ENCODE measurements around the gene ATP8B4.

ATP8B4 gene

DNA sequence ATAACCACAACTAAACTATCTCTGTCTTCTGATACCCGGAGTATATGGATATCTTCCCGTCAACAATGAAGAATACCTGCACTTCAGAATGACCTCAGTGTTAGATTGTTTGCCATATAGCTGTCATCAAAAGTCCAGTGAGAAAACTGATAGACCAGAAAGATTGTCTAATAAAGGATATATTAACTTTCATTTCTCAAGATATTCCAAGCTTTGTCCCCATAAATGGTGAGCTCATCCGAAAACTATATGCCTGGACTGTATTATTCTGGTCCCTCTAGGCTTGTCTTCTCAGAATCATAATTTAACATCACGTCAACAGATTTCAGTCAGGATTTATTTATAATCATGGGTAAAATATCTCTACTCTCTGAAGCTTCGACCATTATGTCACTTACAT lies 100.5 kb downstream of the ATP8B4 start:
- Histone ChIP-seq H3K4me3 (ENCODE audit: low read length, poor library complexity, severe bottlenecking) (no peak overlapping the region), H3K9ac (ENCODE audit: low read depth, low read length, poor library complexity, severe bottlenecking) (no peak overlapping the region), H3K36me3 (ENCODE audit: insufficient read depth, low read length) (no peaks in the 10 kb centered on the region), H4K20me1 (ENCODE audit: insufficient read depth, low read length, poor library complexity, severe bottlenecking) (no peaks in the 10 kb centered on the region), H3K4me1 (ENCODE audit: insufficient read depth, low read length, poor library complexity, severe bottlenecking) (no peaks in the 10 kb centered on the region), H3K4me2 (ENCODE audit: low read depth, low read length, poor library complexity, severe bottlenecking) (no peak overlapping the region), H3F3A (ENCODE audit: low read depth) (no peaks in the 10 kb centered on the region), H3K9me2 (replicated peaks; ENCODE audit: low read depth, low read length) (no peaks in the 10 kb centered on the region), H2AFZ (ENCODE audit: low read length) (no peak overlapping the region), H3K9me3 (ENCODE audit: insufficient read depth, low read depth, low read length) (no peaks in the 10 kb centered on the region), H3K79me2 (ENCODE audit: insufficient read depth, low read length) (no peaks in the 10 kb centered on the region), H3K27me3 (ENCODE audit: insufficient read depth, low read length, poor library complexity, severe bottlenecking) (no peaks in the 10 kb centered on the region)
- TF ChIP-seq, protein P1, sequence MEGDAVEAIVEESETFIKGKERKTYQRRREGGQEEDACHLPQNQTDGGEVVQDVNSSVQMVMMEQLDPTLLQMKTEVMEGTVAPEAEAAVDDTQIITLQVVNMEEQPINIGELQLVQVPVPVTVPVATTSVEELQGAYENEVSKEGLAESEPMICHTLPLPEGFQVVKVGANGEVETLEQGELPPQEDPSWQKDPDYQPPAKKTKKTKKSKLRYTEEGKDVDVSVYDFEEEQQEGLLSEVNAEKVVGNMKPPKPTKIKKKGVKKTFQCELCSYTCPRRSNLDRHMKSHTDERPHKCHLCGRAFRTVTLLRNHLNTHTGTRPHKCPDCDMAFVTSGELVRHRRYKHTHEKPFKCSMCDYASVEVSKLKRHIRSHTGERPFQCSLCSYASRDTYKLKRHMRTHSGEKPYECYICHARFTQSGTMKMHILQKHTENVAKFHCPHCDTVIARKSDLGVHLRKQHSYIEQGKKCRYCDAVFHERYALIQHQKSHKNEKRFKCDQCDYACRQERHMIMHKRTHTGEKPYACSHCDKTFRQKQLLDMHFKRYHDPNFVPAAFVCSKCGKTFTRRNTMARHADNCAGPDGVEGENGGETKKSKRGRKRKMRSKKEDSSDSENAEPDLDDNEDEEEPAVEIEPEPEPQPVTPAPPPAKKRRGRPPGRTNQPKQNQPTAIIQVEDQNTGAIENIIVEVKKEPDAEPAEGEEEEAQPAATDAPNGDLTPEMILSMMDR (conservative IDR thresholded peaks at IDR 0.05; ENCODE audit: low read length) = no peak
- no peak for TF ChIP-seq EZH2phosphoT487 (IDR thresholded peaks at IDR 0.05; ENCODE audit: borderline replicate concordance)

DNA sequence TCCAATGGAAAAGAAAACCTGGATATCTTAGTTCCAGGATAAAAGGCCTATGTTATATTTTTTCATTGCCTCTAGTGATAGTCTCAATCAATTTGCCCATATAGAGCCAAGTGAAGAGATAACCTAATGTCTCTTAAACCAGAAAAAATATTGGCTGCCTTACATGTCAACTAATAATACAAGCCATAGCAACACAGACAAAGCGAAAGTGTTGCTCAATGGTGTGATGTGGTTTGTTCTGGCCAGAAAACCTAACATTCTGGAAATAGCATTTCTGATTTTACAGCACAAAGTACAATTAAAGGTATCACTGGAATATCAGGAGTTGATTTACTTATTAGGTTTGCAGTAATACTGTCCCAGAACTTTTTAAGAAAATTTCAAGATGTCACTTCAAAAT lies 101.5 kb downstream of the ATP8B4 start:
- no peak overlapping the region for H3K4me3 ChIP-seq (ENCODE audit: low read length, poor library complexity, severe bottlenecking)
- no peak overlapping the region for H2AFZ ChIP-seq (ENCODE audit: low read length)
- no peaks in the 10 kb centered on the region for H3K79me2 ChIP-seq (ENCODE audit: insufficient read depth, low read length)
- no peaks in the 10 kb centered on the region for H3K4me1 ChIP-seq (ENCODE audit: insufficient read depth, low read length, poor library complexity, severe bottlenecking)
- no peak for TF ChIP-seq EZH2phosphoT487 (IDR thresholded peaks at IDR 0.05; ENCODE audit: borderline replicate concordance)
- TF ChIP-seq, protein P1 (conservative IDR thresholded peaks at IDR 0.05; ENCODE audit: low read length) = no peak
- no peak overlapping the region for H3K9ac ChIP-seq (ENCODE audit: low read depth, low read length, poor library complexity, severe bottlenecking)
- no peaks in the 10 kb centered on the region for H3F3A ChIP-seq (ENCODE audit: low read depth)
- H3K4me2 ChIP-seq (ENCODE audit: low read depth, low read length, poor library complexity, severe bottlenecking) = no peak overlapping the region
- no peaks in the 10 kb centered on the region for H3K27me3 ChIP-seq (ENCODE audit: insufficient read depth, low read length, poor library complexity, severe bottlenecking)
- no peaks in the 10 kb centered on the region for H4K20me1 ChIP-seq (ENCODE audit: insufficient read depth, low read length, poor library complexity, severe bottlenecking)
- H3K9me2 ChIP-seq (replicated peaks; ENCODE audit: low read depth, low read length) = no peaks in the 10 kb centered on the region
- H3K9me3 ChIP-seq (ENCODE audit: insufficient read depth, low read depth, low read length) = no peaks in the 10 kb centered on the region
- no peaks in the 10 kb centered on the region for H3K36me3 ChIP-seq (ENCODE audit: insufficient read depth, low read length)

DNA sequence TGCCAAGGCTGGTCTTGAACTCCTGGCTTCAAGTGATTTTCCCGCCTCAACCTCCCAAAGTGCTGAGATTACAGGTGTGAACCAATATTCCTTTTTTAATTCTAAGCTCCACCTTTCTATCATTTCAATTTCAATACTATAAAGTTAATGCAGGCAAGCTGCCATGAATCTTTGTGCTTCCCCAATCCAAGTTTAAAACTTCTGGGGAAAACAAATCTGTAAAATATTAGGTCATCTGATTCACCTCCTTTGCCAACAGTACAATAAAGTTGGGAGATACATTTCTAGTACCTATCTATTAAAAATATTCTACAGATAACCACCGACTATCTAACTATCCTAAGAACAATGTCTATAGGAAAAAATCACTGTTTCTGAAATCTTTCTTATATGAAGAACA lies 102.1 kb downstream of the ATP8B4 start:
- no peaks in the 10 kb centered on the region for H3K9me3 ChIP-seq (ENCODE audit: insufficient read depth, low read depth, low read length)
- H3K4me1 ChIP-seq (ENCODE audit: insufficient read depth, low read length, poor library complexity, severe bottlenecking) = no peaks in the 10 kb centered on the region
- no peaks in the 10 kb centered on the region for H3F3A ChIP-seq (ENCODE audit: low read depth)
- no peaks in the 10 kb centered on the region for H3K36me3 ChIP-seq (ENCODE audit: insufficient read depth, low read length)
- no peaks in the 10 kb centered on the region for H3K27me3 ChIP-seq (ENCODE audit: insufficient read depth, low read length, poor library complexity, severe bottlenecking)
- no peaks in the 10 kb centered on the region for H3K79me2 ChIP-seq (ENCODE audit: insufficient read depth, low read length)
- TF ChIP-seq EZH2phosphoT487 (IDR thresholded peaks at IDR 0.05; ENCODE audit: borderline replicate concordance) = no peak
- TF ChIP-seq, protein P1 (conservative IDR thresholded peaks at IDR 0.05; ENCODE audit: low read length) = no peak
- H3K4me3 ChIP-seq (ENCODE audit: low read length, poor library complexity, severe bottlenecking) = no peak overlapping the region
- H3K4me2 ChIP-seq (ENCODE audit: low read depth, low read length, poor library complexity, severe bottlenecking) = no peak overlapping the region
- H3K9me2 ChIP-seq (replicated peaks; ENCODE audit: low read depth, low read length) = no peaks in the 10 kb centered on the region
- H2AFZ ChIP-seq (ENCODE audit: low read length) = no peak overlapping the region
- no peaks in the 10 kb centered on the region for H4K20me1 ChIP-seq (ENCODE audit: insufficient read depth, low read length, poor library complexity, severe bottlenecking)
- H3K9ac ChIP-seq (ENCODE audit: low read depth, low read length, poor library complexity, severe bottlenecking) = no peak overlapping the region

All from Loucy (cell line).